ENCODE data around the gene GNG7.

GRCh38 chr19:2540646-2541454, 161.6 kb downstream of the GNG7 start:
- TF ChIP-seq CTCF (IDR thresholded peaks at IDR 0.05; ENCODE audit: extremely low read depth in 1 of 2, insufficient read depth in 1 of 2, low read depth in 1 of 2, low read length in 2 of 2) (peak in 1 of 2 donors; percentile 47), POLR2AphosphoS5 (IDR thresholded peaks at IDR 0.05; ENCODE audit: insufficient read depth, low read depth, low read length) (peak; percentile 91), POLR2A (IDR thresholded peaks at IDR 0.05; ENCODE audit: low read depth, low read length) (peak; percentile 61), MAX (IDR thresholded peaks at IDR 0.05; ENCODE audit: insufficient read depth, insufficient read length) (no peak), GATA2 (IDR thresholded peaks at IDR 0.05; ENCODE audit: insufficient read depth, insufficient read length, low read depth, low read length) (no peak), EZH2 (IDR thresholded peaks at IDR 0.05; ENCODE audit: borderline replicate concordance, low read depth, low read length, severe bottlenecking) (no peak)

Data from endothelial cell of umbilical vein (primary cell).